Coronary artery (tissue), 2 donors: Measurements from ENCODE around the gene PLXNA2.

Experiments
- DNase-seq: peaks from one replicate; pipeline ENCODE4 v3.0.0-alpha.2; 2017; ENCODE audit warnings: low spot score
- H3K27ac ChIP-seq, 2 donors: fragments of 200-600 bp; sonication (generic); one replicate each; pipeline ENCODE4 v1.5.1; 2016 to 2019
- H3K4me3 ChIP-seq: fragments of 200-600 bp; sonication (generic); 2 replicates; pipeline ENCODE4 v1.5.1; 2016; ENCODE audit warnings: mild to moderate bottlenecking, moderate library complexity
- CTCF ChIP-seq: fragments of 200-600 bp; sonication (generic); IDR thresholded peaks from one replicate; pipeline ENCODE4 v1.5.1; 2019; ENCODE audit warnings: antibody characterized with exemption

Gene PLXNA2

GRCh38 chr1:208243967-208244916 is at the start of gene PLXNA2:
Gene PLXNA2 (minus strand): TSS chr1:208244384. CDS start chr1:208217922, 26,462 bp downstream.
- Histone ChIP-seq H3K4me3 (peak within 1 kb of the TSS; percentile 80), H3K27ac (peak within 1 kb of the TSS; percentile 69 to 98)
- peak; percentile 93 for DNase-seq
- no peak for TF ChIP-seq CTCF

GRCh38 chr1:208292908-208293307 is 48.7 kb upstream of the PLXNA2 start:
- Histone ChIP-seq H3K4me3 (no peak overlapping the region), H3K27ac (no peak overlapping the region)
- DNase-seq = no peak
- TF ChIP-seq CTCF = no peak

GRCh38 chr1:208291923-208292711 is 47.9 kb upstream of the PLXNA2 start:
- no peak overlapping the region for H3K4me3 ChIP-seq
- no peak for TF ChIP-seq CTCF
- no peak overlapping the region for H3K27ac ChIP-seq
- DNase-seq = no peak

- DNase-seq = no peak
- no peak for TF ChIP-seq CTCF
- H3K4me3 ChIP-seq = no peak overlapping the region
- H3K27ac ChIP-seq = no peak overlapping the region
Observed at GRCh38 chr1:208291129-208291528, 46.9 kb upstream of the PLXNA2 start.

- no peak for DNase-seq
- no peak overlapping the region for H3K27ac ChIP-seq
- no peak overlapping the region for H3K4me3 ChIP-seq
- no peak for TF ChIP-seq CTCF
Observed at GRCh38 chr1:208289716-208290115, 45.5 kb upstream of the PLXNA2 start.

- no peak for TF ChIP-seq CTCF
- DNase-seq = no peak
- no peak overlapping the region for H3K27ac ChIP-seq
- H3K4me3 ChIP-seq = no peak overlapping the region
Observed at GRCh38 chr1:208288495-208288894, 44.3 kb upstream of the PLXNA2 start.
